Superior temporal gyrus (tissue), 1 donor: ENCODE measurements around the gene IL24.

Experiments
- DNase-seq: peaks from one replicate; pipeline ENCODE4 v3.0.0-alpha.2; 2016; ENCODE audit errors: extremely low spot score

The IL24 gene

GRCh38 chr1:206952171-206952570 is 54.9 kb downstream of the IL24 start:
- DNase-seq, result no peak

- DNase-seq, result no peak
These were observed 55.9 kb downstream of the IL24 start for GRCh38 chr1:206953126-206953525.

- no peak for DNase-seq
These were observed 56.4 kb downstream of the IL24 start for GRCh38 chr1:206953626-206954025.
